Neural crest cell (in vitro differentiated cells): ENCODE measurements around the gene LDAH. TPM values are rescaled to one million over a fixed set of nuclear protein-coding genes. Genes with fewer than 3 reads are reported as not detected.
"Not testable (repeated sequence)": the region's sequence is repeated elsewhere in the genome, so short reads cannot be mapped to it uniquely, and the experiment has no call there.

ENCODE experiments used
- DNase-seq: peaks from one replicate; pipeline ENCODE4 v3.0.0; 2021; ENCODE audit warnings: low read depth, mixed read lengths, low spot score
- H3K27ac Mint-ChIP-seq: one replicate; pipeline ENCODE4 v1.8.0; 2021; ENCODE audit warnings: mild to moderate bottlenecking, mixed read lengths; ENCODE audit not compliant: unreplicated experiment
- H3K27me3 Mint-ChIP-seq: 2 replicates; pipeline ENCODE4 v1.8.0; 2021; ENCODE audit warnings: low read depth, mild to moderate bottlenecking, mixed read lengths
- H3K36me3 Mint-ChIP-seq: 2 replicates; pipeline ENCODE4 v1.8.0; 2021; ENCODE audit warnings: low read depth, mild to moderate bottlenecking, mixed read lengths
- H3K4me1 Mint-ChIP-seq: 2 replicates; pipeline ENCODE4 v1.8.0; 2021; ENCODE audit warnings: mixed read lengths
- H3K4me3 Mint-ChIP-seq: one replicate; pipeline ENCODE4 v1.8.0; 2021; ENCODE audit warnings: mild to moderate bottlenecking, mixed read lengths
- H3K9me3 Mint-ChIP-seq: 2 replicates; pipeline ENCODE4 v1.8.0; 2021; ENCODE audit warnings: mixed read lengths
- total RNA-seq: library from RNA; stranded (reverse); gene quantifications from 2 replicates; pipeline ENCODE4 v1.2.1, GENCODE V29; 2021
- TF ChIP-seq, protein P1 (sequence below): fragments of 200-600 bp; sonication (generic); conservative IDR thresholded peaks from 2 replicates; pipeline ENCODE4 v1.5.0; 2021; ENCODE audit warnings: antibody characterized with exemption, mild to moderate bottlenecking

Gene LDAH
- total RNA-seq, 1 donor from 2014 or later = 49.7 TPM

DNA sequence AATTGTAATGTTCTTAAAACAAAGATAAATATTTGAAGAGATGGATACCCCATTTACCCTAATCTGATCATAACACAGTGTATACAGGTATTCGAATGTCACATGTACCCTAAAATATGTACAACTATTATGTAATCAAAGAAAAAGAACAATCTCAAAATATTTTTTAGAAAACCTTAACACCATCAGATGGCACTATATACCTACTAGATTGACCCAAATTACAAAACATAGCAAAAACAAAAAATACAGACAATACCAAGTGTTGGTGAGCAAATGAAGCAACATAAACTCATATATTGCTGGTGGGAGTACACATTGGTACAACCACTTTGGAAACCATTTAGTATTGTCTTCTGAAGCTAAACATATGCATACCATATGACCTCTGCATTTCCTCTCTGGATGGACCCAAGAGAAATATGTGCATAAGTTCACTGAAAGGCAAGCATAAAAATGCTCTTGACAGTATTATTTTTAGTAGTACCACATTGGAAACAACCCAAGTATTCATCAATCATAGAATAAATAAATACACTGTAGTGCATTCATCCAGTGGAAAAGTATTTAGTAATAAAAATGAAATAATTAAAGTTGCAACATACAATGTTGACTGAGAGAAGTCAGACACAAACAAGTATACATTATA, 100.2 kb downstream of the LDAH start:
- no peak for DNase-seq
- no peaks in the 10 kb centered on the region for H3K27me3 Mint-ChIP-seq
- peaks cover 52% of the 10 kb centered on the region for H3K36me3 Mint-ChIP-seq
- H3K9me3 Mint-ChIP-seq = peaks cover 25% of the 10 kb centered on the region
- H3K4me1 Mint-ChIP-seq = peaks cover under 1% of the 10 kb centered on the region
- no peak overlapping the region for H3K27ac Mint-ChIP-seq
- TF ChIP-seq, protein P1, sequence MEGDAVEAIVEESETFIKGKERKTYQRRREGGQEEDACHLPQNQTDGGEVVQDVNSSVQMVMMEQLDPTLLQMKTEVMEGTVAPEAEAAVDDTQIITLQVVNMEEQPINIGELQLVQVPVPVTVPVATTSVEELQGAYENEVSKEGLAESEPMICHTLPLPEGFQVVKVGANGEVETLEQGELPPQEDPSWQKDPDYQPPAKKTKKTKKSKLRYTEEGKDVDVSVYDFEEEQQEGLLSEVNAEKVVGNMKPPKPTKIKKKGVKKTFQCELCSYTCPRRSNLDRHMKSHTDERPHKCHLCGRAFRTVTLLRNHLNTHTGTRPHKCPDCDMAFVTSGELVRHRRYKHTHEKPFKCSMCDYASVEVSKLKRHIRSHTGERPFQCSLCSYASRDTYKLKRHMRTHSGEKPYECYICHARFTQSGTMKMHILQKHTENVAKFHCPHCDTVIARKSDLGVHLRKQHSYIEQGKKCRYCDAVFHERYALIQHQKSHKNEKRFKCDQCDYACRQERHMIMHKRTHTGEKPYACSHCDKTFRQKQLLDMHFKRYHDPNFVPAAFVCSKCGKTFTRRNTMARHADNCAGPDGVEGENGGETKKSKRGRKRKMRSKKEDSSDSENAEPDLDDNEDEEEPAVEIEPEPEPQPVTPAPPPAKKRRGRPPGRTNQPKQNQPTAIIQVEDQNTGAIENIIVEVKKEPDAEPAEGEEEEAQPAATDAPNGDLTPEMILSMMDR = no peak
- no peak overlapping the region for H3K4me3 Mint-ChIP-seq

DNA sequence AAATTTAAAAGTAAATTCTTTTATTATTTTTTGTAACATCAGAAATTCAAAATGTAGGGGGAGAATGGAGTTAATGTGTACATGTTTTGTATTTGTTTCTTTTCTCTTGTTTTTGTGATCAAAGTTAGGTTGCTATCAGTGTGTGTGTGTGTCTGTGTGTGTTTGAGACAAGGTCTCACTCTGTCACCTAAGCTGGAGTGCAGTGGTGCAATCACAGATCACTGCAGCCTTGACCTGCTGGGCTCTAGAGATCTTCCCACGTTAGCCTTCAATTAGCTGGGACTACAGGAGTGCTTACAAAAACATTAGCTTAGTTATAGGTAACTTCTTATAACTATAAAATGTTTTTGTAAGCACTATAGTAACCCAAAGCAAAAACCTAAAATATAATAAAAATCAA, 105.3 kb downstream of the LDAH start:
- Mint-ChIP-seq H3K27me3 (no peaks in the 10 kb centered on the region), H3K36me3 (peaks cover 67% of the 10 kb centered on the region), H3K9me3 (peaks cover 32% of the 10 kb centered on the region), H3K27ac (no peak overlapping the region), H3K4me1 (no peaks in the 10 kb centered on the region), H3K4me3 (no peak overlapping the region)
- DNase-seq = no peak
- TF ChIP-seq, protein P1 = no peak

DNA sequence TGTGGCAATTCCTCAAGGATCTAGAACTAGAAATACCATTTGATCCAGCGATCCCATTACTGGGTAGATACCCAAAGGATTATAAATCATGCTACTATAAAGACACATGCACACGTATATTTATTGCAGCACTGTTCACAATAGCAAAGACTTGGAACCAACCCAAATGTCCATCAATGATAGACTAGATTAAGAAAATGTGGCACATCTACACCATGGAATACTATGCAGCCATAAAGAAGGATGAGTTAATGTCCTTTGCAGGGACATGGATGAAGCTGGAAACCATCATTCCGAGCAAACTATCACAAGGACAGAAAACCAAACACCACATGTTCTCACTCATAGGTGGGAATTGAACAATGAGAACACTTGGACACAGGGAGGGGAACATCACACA, 106.7 kb downstream of the LDAH start:
- H3K4me3 Mint-ChIP-seq = not testable (repeated sequence)
- H3K36me3 Mint-ChIP-seq = peaks cover 64% of the 10 kb centered on the region

DNA sequence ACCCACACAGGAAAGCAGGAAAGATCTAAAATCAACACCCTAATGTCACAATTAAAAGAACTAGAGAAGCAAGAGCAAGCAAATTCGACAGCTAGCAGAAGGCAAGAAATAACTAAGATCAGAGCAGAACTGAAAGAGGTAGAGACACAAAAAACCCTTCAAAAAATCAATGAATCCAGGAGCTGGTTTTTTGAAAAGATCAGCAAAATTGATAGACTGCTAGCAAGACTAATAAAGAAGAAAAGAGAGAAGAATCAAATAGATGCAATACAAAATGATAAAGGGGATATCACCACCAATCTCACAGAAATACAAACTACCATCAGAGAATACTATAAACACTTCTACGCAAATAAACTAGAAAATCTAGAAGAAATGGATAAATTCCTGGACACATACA, 108.5 kb downstream of the LDAH start:
- peaks cover 12% of the 10 kb centered on the region for H3K9me3 Mint-ChIP-seq
- DNase-seq, H3K27ac Mint-ChIP-seq, H3K27me3 Mint-ChIP-seq, H3K4me3 Mint-ChIP-seq, H3K4me1 Mint-ChIP-seq: not testable (repeated sequence)
- peaks cover 58% of the 10 kb centered on the region for H3K36me3 Mint-ChIP-seq

More for the DNA sequence above, 106.7 kb downstream of the LDAH start:
- not testable (repeated sequence) for DNase-seq, H3K27me3 Mint-ChIP-seq, H3K4me1 Mint-ChIP-seq, H3K27ac Mint-ChIP-seq
- H3K9me3 Mint-ChIP-seq = peaks cover 23% of the 10 kb centered on the region

DNA sequence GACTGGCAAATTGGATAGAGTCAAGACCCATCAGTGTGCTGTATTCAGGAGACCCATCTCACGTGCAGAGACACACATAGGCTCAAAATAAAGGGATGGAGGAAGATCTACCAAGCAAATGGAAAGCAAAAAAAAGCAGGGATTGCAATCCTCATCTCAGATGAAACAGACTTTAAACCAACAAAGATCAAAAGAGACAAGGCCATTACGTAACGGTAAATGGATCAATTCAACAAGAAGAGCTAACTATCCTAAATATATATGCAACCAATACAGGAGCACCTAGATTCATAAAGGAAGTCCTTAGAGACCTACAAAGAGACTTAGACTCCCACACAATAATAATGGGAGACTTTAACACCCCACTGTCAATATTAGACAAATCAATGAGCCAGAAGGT, 109.3 kb downstream of the LDAH start:
- not testable (repeated sequence) for DNase-seq, H3K27me3 Mint-ChIP-seq, H3K4me1 Mint-ChIP-seq, H3K27ac Mint-ChIP-seq, H3K4me3 Mint-ChIP-seq
- Mint-ChIP-seq H3K36me3 (peaks cover 56% of the 10 kb centered on the region), H3K9me3 (peaks cover 11% of the 10 kb centered on the region)

DNA sequence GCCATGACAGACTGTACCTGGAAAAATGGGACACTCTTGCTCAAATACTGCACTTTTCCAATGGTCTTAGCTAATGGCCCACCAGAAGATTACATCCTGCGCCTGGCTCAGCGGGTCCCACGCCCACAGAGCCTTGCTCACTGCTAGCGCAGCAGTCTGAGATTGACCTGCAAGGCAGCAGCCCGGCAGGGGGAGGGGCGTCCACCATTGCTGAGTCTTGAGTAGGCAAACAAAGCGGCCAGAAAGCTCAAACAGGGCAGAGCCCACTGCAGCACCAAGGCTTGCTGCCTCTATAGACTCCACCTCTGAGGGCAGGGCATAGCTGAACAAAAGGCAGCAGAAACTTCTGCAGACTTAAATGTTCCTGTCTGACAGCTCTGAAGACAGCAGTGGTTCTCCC, 111.3 kb downstream of the LDAH start:
- not testable (repeated sequence) for H3K4me1 Mint-ChIP-seq, DNase-seq, H3K27ac Mint-ChIP-seq, H3K9me3 Mint-ChIP-seq, H3K27me3 Mint-ChIP-seq, H3K4me3 Mint-ChIP-seq
- H3K36me3 Mint-ChIP-seq = peaks cover 43% of the 10 kb centered on the region

DNA sequence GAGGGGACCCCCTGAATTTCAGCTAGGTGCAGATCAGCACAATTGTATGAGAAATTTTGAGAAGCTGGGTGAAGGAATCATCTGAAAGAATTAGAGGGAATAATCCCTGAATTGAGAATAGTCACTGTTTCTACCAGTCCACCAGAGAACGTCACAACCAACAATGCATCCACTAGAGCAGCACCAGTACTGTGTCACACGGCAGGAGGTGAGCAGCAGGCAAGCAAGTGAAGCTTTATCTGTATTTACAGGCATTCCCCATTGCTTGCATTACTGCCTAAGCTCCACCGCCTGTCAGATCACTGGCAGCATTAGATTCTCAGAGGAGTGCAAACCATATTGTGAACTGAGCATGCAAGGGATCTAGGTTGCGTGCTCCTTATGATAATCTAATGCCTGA, 115.3 kb downstream of the LDAH start:
- Mint-ChIP-seq H3K27ac (no peak overlapping the region), H3K36me3 (peaks cover 15% of the 10 kb centered on the region), H3K4me3 (no peak overlapping the region), H3K9me3 (no peaks in the 10 kb centered on the region), H3K4me1 (no peaks in the 10 kb centered on the region), H3K27me3 (no peaks in the 10 kb centered on the region)
- no peak for DNase-seq
- TF ChIP-seq, protein P1 = no peak
